HG03060 (cell line): ENCODE measurements around the gene ITIH6.

Experiments used
- ATAC-seq: cut with Tn5 transposase; IDR thresholded peaks from one replicate; pipeline ENCODE4 v1.9.1; 2021; ENCODE audit warnings: low read depth, moderate number of reproducible peaks; ENCODE audit not compliant: unreplicated experiment

The ITIH6 gene

GRCh38 chrX:54715621-54716020 lies 82.4 kb downstream of the ITIH6 start:
- ATAC-seq: no peak

- ATAC-seq: no peak
Observed at GRCh38 chrX:54714424-54714823, 83.6 kb downstream of the ITIH6 start.

GRCh38 chrX:54711735-54712134 lies 86.3 kb downstream of the ITIH6 start:
- ATAC-seq: no peak

GRCh38 chrX:54710920-54711319 lies 87.1 kb downstream of the ITIH6 start:
- no peak for ATAC-seq

GRCh38 chrX:54708404-54708803 lies 89.7 kb downstream of the ITIH6 start:
- no peak for ATAC-seq
